Body of pancreas (tissue), 4 donors: ENCODE results near the gene GUCY2D. TPM values are rescaled to one million over a fixed set of nuclear protein-coding genes. Genes with fewer than 3 reads are reported as not detected.

Experiments used
- ATAC-seq: fragments of 150-250 bp; one replicate; pipeline ENCODE4 v1.9.1; 2016
- DNase-seq, 4 donors: peaks; one replicate each; pipeline ENCODE4 v3.0.0-alpha.2; 2019
- H3K27ac ChIP-seq, 4 donors: fragments of 200-600 bp; sonication (generic); 1 replicate in 3 of 4; 2 replicates in 1 of 4; pipeline versions ENCODE4 v1.5.1 to v1.6.1; 2016 to 2019; ENCODE audit warnings: mild to moderate bottlenecking in 1 of 4, mixed read lengths in 1 of 4, moderate library complexity in 1 of 4
- H3K27me3 ChIP-seq, 2 donors: fragments of 200-600 bp; sonication (generic); one replicate each; pipeline ENCODE4 v1.6.0; 2016; ENCODE audit warnings: mild to moderate bottlenecking in 1 of 2
- H3K36me3 ChIP-seq, 2 donors: fragments of 200-600 bp; sonication (generic); replicated peaks in 1 of 2; 2 replicates each; pipeline ENCODE4 v1.5.1; 2016; ENCODE audit warnings: low read depth in 2 of 2; ENCODE audit not compliant: insufficient read depth in 1 of 2
- H3K4me1 ChIP-seq: fragments of 200-600 bp; sonication (generic); one replicate; pipeline ENCODE4 v1.6.0; 2016
- H3K4me3 ChIP-seq, 2 donors: fragments of 200-600 bp; sonication (generic); 1 replicate in 1 of 2; 2 replicates in 1 of 2; pipeline ENCODE4 v1.5.1; 2016 to 2019
- H3K9me3 ChIP-seq, 3 donors: fragments of 200-600 bp; sonication (generic); 1 replicate in 2 of 3; 2 replicates in 1 of 3; pipeline ENCODE4 v1.5.1; 2016
- POLR2A ChIP-seq, 3 donors: fragments of 450-650 bp; IDR thresholded peaks; one replicate each; pipeline ENCODE4 v1.6.1; 2016; ENCODE audit warnings: antibody characterized with exemption in 3 of 3, mild to moderate bottlenecking in 2 of 3
- WGBS, 2 donors: methylation state at CpG; one replicate each; pipeline ENCODE4 v1.1.5; 2017; 5-methylcytosine and 5-hydroxymethylcytosine counted together
- intact Hi-C: fragments of 100-400 bp; cut with DNase I; formaldehyde crosslinking; loops from one replicate; pipeline ENCODE4 v1.15.1; 2023
- total RNA-seq, 2 donors: library from RNA; depleted of rRNA; stranded (reverse); fragments of >200 nt; gene quantifications; one replicate each; pipeline ENCODE4 v1.1.0, GENCODE V29; 2016
- TF ChIP-seq, protein P1 (sequence below), 7 experiments: fragments of 450-650 bp in 4 of 7; fragments of 200-600 bp in 3 of 7; sonication (generic) in 3 of 7; IDR thresholded peaks; one replicate each; pipeline ENCODE4 v1.5.1; 2016 to 2019; ENCODE audit warnings: antibody characterized with exemption in 7 of 7

The GUCY2D gene
- total RNA-seq, 2 donors from 2014 or later: not detected

DNA sequence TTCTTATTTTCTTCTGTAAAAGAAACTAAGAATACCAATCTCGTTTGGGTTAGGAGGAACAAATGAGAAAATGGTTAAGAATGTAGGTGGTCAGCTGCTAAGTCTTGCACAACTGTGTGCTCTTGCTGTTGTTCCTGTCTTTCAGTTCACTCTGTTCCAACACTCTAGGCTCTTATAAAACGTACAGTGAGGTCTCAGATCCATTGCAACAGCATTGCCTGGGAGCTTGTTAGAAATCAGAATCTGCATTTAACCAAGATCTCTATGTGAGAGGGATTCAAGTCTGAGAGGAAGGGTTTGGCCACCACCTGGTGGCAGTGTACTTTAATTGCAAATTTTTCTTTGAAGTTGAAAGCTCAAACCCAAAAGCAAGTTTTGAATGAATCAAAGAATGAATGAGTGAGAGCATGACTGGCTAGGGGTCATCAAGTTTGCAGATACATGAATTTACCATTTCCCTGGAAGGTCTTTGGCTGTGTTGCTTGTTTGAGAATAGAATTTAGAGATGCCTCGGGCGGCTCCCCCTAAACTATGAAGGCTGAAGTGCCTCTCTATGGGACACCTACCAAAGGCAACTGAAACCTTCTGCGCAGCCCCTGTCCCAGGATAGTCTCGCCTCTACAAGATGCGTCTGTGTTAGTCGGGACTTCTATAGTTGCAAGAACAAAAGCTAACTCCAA, 39.0 kb downstream of the GUCY2D start:
- ATAC-seq (peak; percentile 60), DNase-seq (peak in 2 of 4 donors; percentile 38 to 68)
- intact Hi-C loops: no loop called here
- TF ChIP-seq, protein P1, sequence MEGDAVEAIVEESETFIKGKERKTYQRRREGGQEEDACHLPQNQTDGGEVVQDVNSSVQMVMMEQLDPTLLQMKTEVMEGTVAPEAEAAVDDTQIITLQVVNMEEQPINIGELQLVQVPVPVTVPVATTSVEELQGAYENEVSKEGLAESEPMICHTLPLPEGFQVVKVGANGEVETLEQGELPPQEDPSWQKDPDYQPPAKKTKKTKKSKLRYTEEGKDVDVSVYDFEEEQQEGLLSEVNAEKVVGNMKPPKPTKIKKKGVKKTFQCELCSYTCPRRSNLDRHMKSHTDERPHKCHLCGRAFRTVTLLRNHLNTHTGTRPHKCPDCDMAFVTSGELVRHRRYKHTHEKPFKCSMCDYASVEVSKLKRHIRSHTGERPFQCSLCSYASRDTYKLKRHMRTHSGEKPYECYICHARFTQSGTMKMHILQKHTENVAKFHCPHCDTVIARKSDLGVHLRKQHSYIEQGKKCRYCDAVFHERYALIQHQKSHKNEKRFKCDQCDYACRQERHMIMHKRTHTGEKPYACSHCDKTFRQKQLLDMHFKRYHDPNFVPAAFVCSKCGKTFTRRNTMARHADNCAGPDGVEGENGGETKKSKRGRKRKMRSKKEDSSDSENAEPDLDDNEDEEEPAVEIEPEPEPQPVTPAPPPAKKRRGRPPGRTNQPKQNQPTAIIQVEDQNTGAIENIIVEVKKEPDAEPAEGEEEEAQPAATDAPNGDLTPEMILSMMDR (IDR thresholded peaks at IDR 0.05): peak in 6 of 7 experiments; percentile 21 to 54 (median 42)
- no peak for TF ChIP-seq POLR2A (IDR thresholded peaks at IDR 0.05)
- H3K27me3 ChIP-seq: no peaks in the 10 kb centered on the region
- H3K36me3 ChIP-seq: no peaks in the 10 kb centered on the region
- H3K9me3 ChIP-seq: no peaks in the 10 kb centered on the region
- 53 to 61% methylated on average over 8 of the region's 8 CpGs for WGBS, 2 donors
- H3K4me3 ChIP-seq: no peak overlapping the region
- H3K4me1 ChIP-seq: no peaks in the 10 kb centered on the region
- H3K27ac ChIP-seq: peak overlapping the region in 1 of 4 donors; percentile 25

DNA sequence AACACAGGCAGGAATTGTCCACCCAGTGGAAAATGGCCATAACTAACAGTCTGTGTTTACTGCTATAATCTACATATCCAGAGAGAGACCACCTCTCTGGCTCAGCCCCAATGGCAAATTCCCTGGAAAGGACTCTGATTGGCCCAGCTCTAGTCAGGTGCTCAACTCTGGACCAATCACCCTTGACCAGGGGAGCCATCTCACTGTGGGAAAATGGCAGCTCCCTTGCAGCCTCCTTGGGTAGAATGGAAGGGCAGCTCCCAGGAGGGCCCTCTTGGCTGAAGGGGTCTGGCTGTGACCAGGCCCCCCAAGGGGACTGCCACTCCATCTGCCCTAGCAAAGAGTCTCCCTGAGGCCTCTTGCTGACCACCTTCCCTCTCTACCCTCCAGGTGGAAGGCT, 39.6 kb downstream of the GUCY2D start:
- no peak for ATAC-seq
- no peak for TF ChIP-seq POLR2A (IDR thresholded peaks at IDR 0.05)
- TF ChIP-seq, protein P1 (IDR thresholded peaks at IDR 0.05): no peak
- Histone ChIP-seq H3K27me3 (no peaks in the 10 kb centered on the region), H3K9me3 (no peaks in the 10 kb centered on the region), H3K27ac (no peak overlapping the region), H3K36me3 (no peaks in the 10 kb centered on the region), H3K4me1 (no peaks in the 10 kb centered on the region), H3K4me3 (no peak overlapping the region)
- no peak for DNase-seq
- intact Hi-C loops: no loop called here

DNA sequence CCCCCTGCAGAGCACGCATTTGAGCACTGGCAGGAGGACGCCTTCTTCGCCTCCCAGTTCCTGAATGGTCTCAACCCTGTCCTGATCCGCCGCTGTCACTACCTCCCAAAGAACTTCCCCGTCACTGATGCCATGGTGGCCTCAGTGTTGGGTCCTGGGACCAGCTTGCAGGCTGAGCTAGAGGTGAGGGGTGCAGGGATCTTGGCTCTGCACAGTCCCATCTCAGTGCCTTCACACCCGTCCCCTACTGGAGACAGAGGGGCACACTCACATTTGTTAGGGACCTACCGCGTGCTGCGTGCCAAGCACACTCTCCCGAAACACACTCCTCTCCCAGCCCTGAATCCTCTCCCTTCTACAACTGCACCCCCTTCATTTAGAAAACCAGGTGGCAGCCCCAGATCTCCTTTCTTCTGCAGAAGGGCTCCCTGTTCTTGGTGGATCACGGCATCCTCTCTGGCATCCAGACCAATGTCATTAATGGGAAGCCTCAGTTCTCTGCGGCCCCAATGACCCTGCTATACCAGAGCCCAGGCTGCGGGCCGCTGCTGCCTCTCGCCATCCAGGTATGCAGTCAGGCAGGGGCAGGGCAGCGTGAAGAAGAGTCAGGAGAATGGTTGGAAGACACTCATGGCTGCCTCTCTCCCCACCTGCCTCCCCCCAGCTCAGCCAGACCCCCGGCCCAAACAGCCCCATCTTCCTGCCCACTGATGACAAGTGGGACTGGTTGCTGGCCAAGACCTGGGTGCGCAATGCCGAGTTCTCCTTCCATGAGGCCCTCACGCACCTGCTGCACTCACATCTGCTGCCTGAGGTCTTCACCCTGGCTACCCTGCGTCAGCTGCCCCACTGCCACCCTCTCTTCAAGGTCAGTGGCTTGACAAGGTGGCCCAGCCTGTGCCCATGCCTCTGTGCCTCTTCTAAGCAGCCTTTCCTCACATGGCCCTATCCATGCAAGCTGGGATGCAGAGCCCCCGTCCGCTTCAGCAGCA, 42.7 kb downstream of the GUCY2D start:
- Histone ChIP-seq H3K36me3 (no peaks in the 10 kb centered on the region), H3K4me1 (no peaks in the 10 kb centered on the region), H3K27me3 (no peaks in the 10 kb centered on the region), H3K27ac (no peak overlapping the region), H3K4me3 (no peak overlapping the region), H3K9me3 (no peaks in the 10 kb centered on the region)
- intact Hi-C loops: no loop called here
- TF ChIP-seq, protein P1 (IDR thresholded peaks at IDR 0.05): no peak
- no peak for TF ChIP-seq POLR2A (IDR thresholded peaks at IDR 0.05)
- ATAC-seq (no peak), DNase-seq (no peak)
- 68 to 84% methylated on average over 16 to 21 of the region's 24 CpGs for WGBS, 2 donors

DNA sequence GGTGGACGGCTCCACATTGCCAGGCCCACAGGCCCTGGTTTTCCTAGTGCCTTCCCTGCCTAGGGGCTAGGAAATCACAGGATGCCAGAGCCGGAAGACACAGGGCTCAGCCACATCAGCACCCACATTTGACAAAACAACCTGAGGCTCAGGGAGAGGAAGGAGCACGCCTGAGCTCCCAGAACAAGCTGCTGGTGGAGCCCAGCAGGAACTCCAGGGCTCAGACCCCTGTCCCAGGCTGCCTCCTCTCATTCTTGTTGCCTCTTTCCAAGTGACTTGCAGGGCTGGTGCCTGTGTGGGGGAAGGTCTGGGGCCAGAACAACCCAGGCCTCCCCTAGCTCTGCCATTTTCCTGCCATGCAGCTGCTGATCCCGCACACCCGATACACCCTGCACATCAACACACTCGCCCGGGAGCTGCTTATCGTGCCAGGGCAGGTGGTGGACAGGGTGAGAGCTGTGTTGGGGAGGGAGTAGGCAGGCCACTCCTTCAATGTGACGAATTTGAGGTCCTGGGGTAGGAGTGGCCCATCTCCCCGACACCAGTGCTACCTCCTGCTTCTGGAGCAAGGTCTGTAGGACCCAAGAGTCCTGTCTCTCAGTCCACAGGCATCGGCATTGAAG, 44.0 kb downstream of the GUCY2D start:
- WGBS, 2 donors: 90 to 100% methylated on average over 1 to 11 of the region's 11 CpGs
- no peaks in the 10 kb centered on the region for H3K9me3 ChIP-seq
- intact Hi-C loops: no loop called here
- ATAC-seq (no peak), DNase-seq (no peak)
- TF ChIP-seq POLR2A (IDR thresholded peaks at IDR 0.05): no peak
- TF ChIP-seq, protein P1 (IDR thresholded peaks at IDR 0.05): no peak
- H3K4me3 ChIP-seq: no peak overlapping the region
- H3K4me1 ChIP-seq: no peaks in the 10 kb centered on the region
- no peak overlapping the region for H3K27ac ChIP-seq
- no peaks in the 10 kb centered on the region for H3K27me3 ChIP-seq
- H3K36me3 ChIP-seq: no peaks in the 10 kb centered on the region
